GM18505 (cell line): ENCODE data around the gene TRPC6.

ENCODE experiments used
- ATAC-seq: cut with Tn5 transposase; IDR thresholded peaks from one replicate; pipeline ENCODE4 v1.9.1; 2021; ENCODE audit not compliant: unreplicated experiment
- POLR2A ChIP-seq: IDR thresholded peaks from 4 replicates; pipeline ENCODE4 v1.6.1; 2011; ENCODE audit warnings: borderline replicate concordance; ENCODE audit not compliant: insufficient read depth, insufficient read length; ENCODE audit errors: extremely low read depth

Gene TRPC6

GRCh38 chr11:101433151-101433550 is 150.7 kb downstream of the TRPC6 start:
- ATAC-seq, result no peak
- no peak for TF ChIP-seq POLR2A

DNA sequence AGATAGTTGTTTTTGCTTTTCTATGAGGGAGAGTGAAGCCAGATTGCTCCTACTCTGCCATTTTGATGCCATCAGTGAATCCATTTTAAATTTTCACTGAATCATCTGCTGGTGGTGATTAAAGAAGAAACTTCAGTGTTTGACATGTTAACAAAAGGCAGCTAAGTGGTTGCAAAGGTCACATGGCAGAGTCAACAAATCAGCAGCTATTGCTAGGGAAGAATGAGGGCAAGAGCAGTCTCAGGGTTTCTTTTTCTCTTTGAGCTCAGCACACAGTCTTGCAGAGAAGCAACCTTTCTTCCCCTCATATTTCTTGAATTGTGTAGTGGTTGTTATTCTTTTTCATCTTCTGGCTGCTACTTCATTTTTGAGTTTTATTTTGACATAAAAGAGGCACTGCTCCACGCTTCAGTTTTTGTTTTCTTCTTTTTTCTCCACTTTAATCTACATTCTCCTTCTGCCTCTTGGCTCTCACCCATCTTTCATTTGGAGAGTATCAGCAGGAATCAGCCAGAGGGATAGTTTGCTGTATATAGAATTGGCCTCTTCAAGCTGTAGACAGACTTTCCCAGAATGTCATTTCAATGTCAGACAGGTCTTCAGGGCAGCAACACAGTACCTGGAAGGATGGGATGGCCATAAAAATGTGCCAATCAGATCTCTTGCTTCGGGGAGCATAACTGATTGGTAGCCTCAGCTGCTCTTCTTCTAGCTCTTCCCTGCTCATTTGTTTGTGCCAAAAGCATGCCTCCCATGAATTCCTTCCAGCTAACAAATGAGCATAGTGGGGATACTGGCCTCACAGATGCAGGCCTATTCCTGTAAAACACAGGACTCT is 153.9 kb downstream of the TRPC6 start:
- ATAC-seq, result no peak
- no peak for TF ChIP-seq POLR2A

GRCh38 chr11:101428918-101429317 is 154.9 kb downstream of the TRPC6 start:
- ATAC-seq, result peak; percentile 56
- TF ChIP-seq POLR2A, result no peak

- no peak for TF ChIP-seq POLR2A
- no peak for ATAC-seq
Measured at GRCh38 chr11:101407324-101407723, 176.5 kb downstream of the TRPC6 start.
